A549 (cell line): ENCODE measurements around the gene SUN2. TPM values are rescaled to one million over a fixed set of nuclear protein-coding genes. Genes with fewer than 3 reads are reported as not detected.

Experiments used
- ATAC-seq, 2 experiments: fragments of 200-7000 bp in 1 of 2; fragments of >200 bp in 1 of 2; cut with Nextera tagmentation in 1 of 2; cut with Tn5 transposase in 1 of 2; 3 replicates each; pipeline versions ENCODE4 v1.8.0 to v1.9.1; 2018 to 2020; ENCODE audit warnings: mild to moderate bottlenecking in 1 of 2, moderate library complexity in 1 of 2
- CTCF ChIA-PET: fragments of 300-600 bp; sonication (Branson Sonifier 250); formaldehyde crosslinking; extraction: SDS; loops from one replicate; lab custom pipeline; 2021; ENCODE audit warnings: antibody characterized with exemption, inconsistent platforms; lab: Yijun Ruan, JAX
- POLR2A ChIA-PET: fragments of 350-600 bp; formaldehyde crosslinking; extraction: SDS; loops from one replicate; lab custom pipeline; 2021; ENCODE audit warnings: antibody characterized with exemption, inconsistent platforms; lab: Yijun Ruan, JAX
- DNase-seq, 2 experiments: peaks; one replicate each; pipeline versions ENCODE4 v3.0.0 to v3.0.0-alpha.2; 2011 to 2016; ENCODE audit warnings: low read depth in 1 of 2, low spot score in 1 of 2
- FAIRE-seq: peaks from 2 replicates; lab custom pipeline; 2011; peaks lifted over from hg19 to GRCh38; lab: Jason Lieb, UNC
- H3K27ac ChIP-seq, 2 experiments: fragments of >200 bp; sonication (Bioruptor Twin); formaldehyde crosslinking; 3 replicates each; pipeline ENCODE4 v1.5.1; 2016 to 2017
- H3K4me1 ChIP-seq: fragments of >200 bp; sonication (Bioruptor Twin); formaldehyde crosslinking; 3 replicates; pipeline ENCODE4 v1.6.1; 2016
- H3K4me2 ChIP-seq: fragments of >200 bp; sonication (Bioruptor Twin); formaldehyde crosslinking; 3 replicates; pipeline ENCODE4 v1.6.1; 2016
- H3K4me3 ChIP-seq: fragments of >200 bp; sonication (Bioruptor Twin); formaldehyde crosslinking; 3 replicates; pipeline ENCODE4 v1.5.1; 2016
- H3K9me3 ChIP-seq: fragments of >200 bp; sonication (Bioruptor Twin); formaldehyde crosslinking; 3 replicates; pipeline ENCODE4 v1.6.1; 2016
- ESRRA ChIP-seq: fragments of 150-350 bp; IDR thresholded peaks from 2 replicates; pipeline ENCODE4 v1.6.1; 2014; ENCODE audit warnings: mild to moderate bottlenecking, low read length, borderline replicate concordance
- FOSB ChIP-seq: fragments of 250-450 bp; sonication (Bioruptor Pico); IDR thresholded peaks from 2 replicates; pipeline ENCODE4 v1.5.0; 2020; ENCODE audit warnings: mild to moderate bottlenecking, moderate library complexity
- FOSL2 ChIP-seq, 2 experiments: fragments of 450-650 bp in 1 of 2; fragments of >200 bp in 1 of 2; sonication (Bioruptor Twin) in 1 of 2; formaldehyde crosslinking; IDR thresholded peaks; 2 replicates each; pipeline versions ENCODE4 v1.5.0 to v1.6.1; 2016 to 2020; ENCODE audit warnings: mild to moderate bottlenecking in 1 of 2, moderate library complexity in 1 of 2
- JUNB ChIP-seq: fragments of >200 bp; sonication (Bioruptor Twin); formaldehyde crosslinking; IDR thresholded peaks from 2 replicates; pipeline ENCODE4 v1.6.1; 2016
- KDM1A ChIP-seq: fragments of 200-600 bp; sonication (generic); IDR thresholded peaks from 2 replicates; pipeline ENCODE4 v1.6.1; 2016; ENCODE audit warnings: low read depth, mild to moderate bottlenecking
- PBX3 ChIP-seq: IDR thresholded peaks from 2 replicates; pipeline ENCODE4 v1.6.1; 2012
- RCOR1 ChIP-seq: fragments of 150-350 bp; IDR thresholded peaks from 2 replicates; pipeline ENCODE4 v1.6.1; 2014; ENCODE audit warnings: antibody characterized with exemption, low read length, low read depth
- REST ChIP-seq: fragments of 200-600 bp; sonication (generic); IDR thresholded peaks from 2 replicates; pipeline ENCODE4 v1.6.1; 2016; ENCODE audit warnings: antibody characterized with exemption, mild to moderate bottlenecking, moderate library complexity
- RNF2 ChIP-seq: fragments of 200-600 bp; sonication (generic); IDR thresholded peaks from 2 replicates; pipeline ENCODE4 v1.6.1; 2016; ENCODE audit warnings: low read depth, mild to moderate bottlenecking, antibody characterized with exemption, moderate library complexity, borderline replicate concordance
- SMC3 ChIP-seq: fragments of >200 bp; sonication (Bioruptor Twin); formaldehyde crosslinking; IDR thresholded peaks from 3 replicates; pipeline ENCODE4 v1.6.1; 2018; ENCODE audit warnings: inconsistent platforms
- SREBF2 ChIP-seq: fragments of 450-650 bp; IDR thresholded peaks from 2 replicates; pipeline ENCODE4 v1.6.1; 2014; ENCODE audit warnings: mild to moderate bottlenecking, moderate library complexity
- ZC3H11A ChIP-seq: fragments of 450-650 bp; IDR thresholded peaks from 2 replicates; pipeline ENCODE4 v1.6.1; 2014; ENCODE audit warnings: antibody characterized with exemption, mild to moderate bottlenecking
- ZFP36 ChIP-seq: fragments of 450-650 bp; IDR thresholded peaks from 2 replicates; pipeline ENCODE4 v1.6.1; 2014; ENCODE audit warnings: borderline replicate concordance; ENCODE audit not compliant: partially characterized antibody
- WGBS: methylation state at CpG from one replicate; pipeline ENCODE4 v1.1.6; 2017; ENCODE audit errors: missing lambda C conversion rate; 5-methylcytosine and 5-hydroxymethylcytosine counted together
- polyA plus RNA-seq, 4 experiments: library from polyadenylated mRNA; depleted of rRNA in 3 of 4; stranded (reverse); fragments of >200 nt; fragmentation: RNase III in 1 of 4; extraction: RNeasy Plus Mini Kit Qiagen cat#74134 plus additional on column Dnase treatment in 1 of 4; gene quantifications; 2 replicates in 3 of 4; 3 replicates in 1 of 4; pipeline ENCODE4 v1.2.3, GENCODE V29; 2011 to 2017

Gene SUN2
- polyA plus RNA-seq, 2 of the 4 experiments (the other 2 are of a cell fraction): 12.6 to 24.0 TPM

GRCh38 chr22:38697425-38698089 lies 58.2 kb downstream of the SUN2 start:
- FAIRE-seq (no peak), DNase-seq (no peak), ATAC-seq (no peak)
- ChIA-PET POLR2A (interaction anchor here (1.0 to 2.9 kb wide), 4 partner anchors 8 to 16 kb away, joined by 3 to 15 read pairs (median 8); partner anchors contain the start of genes GTPBP1 and TOMM22), CTCF (interaction anchor here (1.1 to 5.6 kb wide), 4 partner anchors 15 to 645 kb away, joined by 3 to 47 read pairs (median 3); partner anchors contain the start of gene TOMM22)
- H3K4me1 ChIP-seq: peaks cover 53% of the 10 kb centered on the region
- H3K9me3 ChIP-seq: no peaks in the 10 kb centered on the region
- 59% methylated on average over 5 of the region's 8 CpGs for WGBS
- H3K27ac ChIP-seq: peak overlapping the region; percentile 56 to 80; a peak in 5 of 6 replicates
- H3K4me2 ChIP-seq: peak overlapping the region; percentile 86
- 0 out of 3 replicates have a peak overlapping the region, but pooled peaks have one; percentile 6 for H3K4me3 ChIP-seq
- no peak for TF ChIP-seq JUNB
- no peak for TF ChIP-seq KDM1A
- no peak for TF ChIP-seq PBX3
- TF ChIP-seq ESRRA: no peak
- TF ChIP-seq SMC3: no peak
- TF ChIP-seq ZC3H11A: no peak
- TF ChIP-seq RNF2: no peak

GRCh38 chr22:38696606-38697424 lies 59.0 kb downstream of the SUN2 start:
- CTCF ChIA-PET: interaction anchor here (1.1 to 5.6 kb wide), 3 partner anchors 15 to 645 kb away, joined by 3 to 47 read pairs (median 3); partner anchors contain the start of gene TOMM22
- FAIRE-seq: no peak
- 0 out of 3 replicates have a peak overlapping the region, but pooled peaks have one; percentile 6 for H3K4me3 ChIP-seq
- peak; percentile 57 to 61 for DNase-seq
- TF ChIP-seq FOSL2 (IDR thresholded peaks at IDR 0.05) (no peak), FOSL2 (CRISPR knock-in tag; IDR thresholded peaks at IDR 0.05) (peak; percentile 50), REST (no peak)
- TF ChIP-seq, all 56 proteins: peak for 1
- peaks cover 53% of the 10 kb centered on the region for H3K4me1 ChIP-seq
- peak overlapping the region; percentile 56 to 80 for H3K27ac ChIP-seq
- WGBS: 7% methylated on average over 3 of the region's 3 CpGs
- peak in 1 of 2 experiments; percentile 44; a peak in 3 of 6 replicates for ATAC-seq
- H3K9me3 ChIP-seq: no peaks in the 10 kb centered on the region
- POLR2A ChIA-PET: interaction anchor here (1.0 to 2.9 kb wide), 3 partner anchors 9 to 15 kb away, joined by 3 to 15 read pairs (median 3); partner anchors contain the start of genes GTPBP1 and TOMM22
- peak overlapping the region; percentile 86 for H3K4me2 ChIP-seq

- no peak for FAIRE-seq
- H3K9me3 ChIP-seq: no peaks in the 10 kb centered on the region
- peak in 1 of 2 experiments; percentile 52 for DNase-seq
- H3K4me1 ChIP-seq: peaks cover 50% of the 10 kb centered on the region
- H3K27ac ChIP-seq: no peak overlapping the region
- ATAC-seq: no peak; a peak in 1 of 6 replicates
- TF ChIP-seq RCOR1 (no peak), SREBF2 (no peak), JUNB (no peak), ZFP36 (no peak), FOSB (CRISPR knock-in tag) (no peak)
- H3K4me3 ChIP-seq: no peak overlapping the region
- 44% methylated on average over 3 of the region's 3 CpGs for WGBS
- ChIA-PET POLR2A (interaction anchor here (2.9 kb wide), 1 partner anchor 13 kb away, joined by 15 read pairs; the partner anchor contains the start of gene TOMM22), CTCF (interaction anchor here (5.6 kb wide), 1 partner anchor 13 kb away, joined by 47 read pairs; the partner anchor contains the start of gene TOMM22)
- peak overlapping the region; percentile 25; the same call in 1 of the 3 replicates for H3K4me2 ChIP-seq
Measured at GRCh38 chr22:38694940-38695339, 60.9 kb downstream of the SUN2 start.
